CD4-positive, alpha-beta T cell (primary cell): ENCODE results near the gene NAGPA. TPM values are rescaled to one million over a fixed set of nuclear protein-coding genes. Genes with fewer than 3 reads are reported as not detected.

Experiments
- ATAC-seq: fragments of 200-7000 bp; cut with Tn5 transposase; one replicate; pipeline ENCODE4 v1.10.0; 2022; ENCODE audit warnings: mild to moderate bottlenecking; ENCODE audit not compliant: poor library complexity
- CTCF ChIA-PET: fragments of 350-600 bp; sonication (Branson Sonifier 250); formaldehyde crosslinking; loops from one replicate; lab custom pipeline; 2021; ENCODE audit warnings: antibody characterized with exemption, inconsistent platforms; lab: Charles Lee
- POLR2A ChIA-PET: fragments of 350-600 bp; sonication (Branson Sonifier 250); formaldehyde crosslinking; loops from one replicate; lab custom pipeline; 2021; ENCODE audit warnings: antibody characterized with exemption, inconsistent platforms; lab: Charles Lee
- DNase-seq, 14 experiments: peaks; one replicate each; pipeline ENCODE4 v3.0.0-alpha.2; 2013 to 2020; ENCODE audit warnings: mixed read lengths in 2 of 14
- H3K27ac ChIP-seq, 2 donors: one replicate each; pipeline versions ENCODE4 v1.5.1 to v1.7.0; 2013; ENCODE audit warnings: low read length in 2 of 2, low read depth in 1 of 2, mild to moderate bottlenecking in 1 of 2
- H3K27me3 ChIP-seq, 2 experiments: 1 replicate in 1 of 2; 2 replicates in 1 of 2; pipeline versions ENCODE4 v1.6.1 to v1.7.0; 2013; ENCODE audit warnings: low read length in 2 of 2, control low read depth in 1 of 2, mild to moderate bottlenecking in 1 of 2, moderate library complexity in 1 of 2; ENCODE audit not compliant: insufficient read depth in 2 of 2, control insufficient read depth in 1 of 2
- H3K36me3 ChIP-seq: one replicate; pipeline ENCODE4 v1.6.1; 2013; ENCODE audit warnings: low read length, control low read depth; ENCODE audit not compliant: insufficient read depth
- H3K4me1 ChIP-seq: one replicate; pipeline ENCODE4 v1.6.1; 2013; ENCODE audit warnings: low read length, control low read depth; ENCODE audit not compliant: insufficient read depth
- H3K4me3 ChIP-seq: one replicate; pipeline ENCODE4 v1.5.1; 2013; ENCODE audit warnings: mild to moderate bottlenecking, low read length, moderate library complexity
- H3K9me3 ChIP-seq, 2 experiments: 1 replicate in 1 of 2; 2 replicates in 1 of 2; pipeline versions ENCODE4 v1.6.1 to v1.7.0; 2013; ENCODE audit warnings: low read length in 2 of 2, mild to moderate bottlenecking in 2 of 2, control low read depth in 1 of 2, moderate library complexity in 1 of 2; ENCODE audit not compliant: control insufficient read depth in 1 of 2, insufficient read depth in 1 of 2
- H3K27ac Mint-ChIP-seq: one replicate; pipeline ENCODE4 v1.8.0; 2020; ENCODE audit warnings: mixed read lengths
- H3K27me3 Mint-ChIP-seq: one replicate; pipeline ENCODE4 v1.8.0; 2021; ENCODE audit warnings: mixed read lengths
- H3K36me3 Mint-ChIP-seq: one replicate; pipeline ENCODE4 v1.8.0; 2021; ENCODE audit warnings: low read depth, mixed read lengths
- H3K4me1 Mint-ChIP-seq: one replicate; pipeline ENCODE4 v1.8.0; 2021; ENCODE audit warnings: low read depth, mixed read lengths
- H3K4me3 Mint-ChIP-seq: one replicate; pipeline ENCODE4 v1.8.0; 2020; ENCODE audit warnings: mild to moderate bottlenecking, mixed read lengths
- H3K9me3 Mint-ChIP-seq: one replicate; pipeline ENCODE4 v1.8.0; 2020; ENCODE audit warnings: mixed read lengths
- CTCF ChIP-seq: fragments of 200-600 bp; IDR thresholded peaks from one replicate; pipeline ENCODE4 v1.8.0; 2022; ENCODE audit warnings: antibody characterized with exemption, mild to moderate bottlenecking
- intact Hi-C, 2 experiments: fragments of 100-400 bp; cut with DNase I in 1 of 2; cut with micrococcal nuclease in 1 of 2; formaldehyde crosslinking; loops; one replicate each; pipeline versions ENCODE4 v1.15.1 to v1.9.0; 2023 to 2025; cut with DNase I, micrococcal nuclease
- total RNA-seq, 174 experiments: library from RNA in 2 of 174; stranded (reverse) in 2 of 174; gene quantifications; one replicate each; pipeline ENCODE4 v1.2.3 and lab custom pipeline; 2021 to 2026

Gene NAGPA
- total RNA-seq, 2 experiments from 2014 or later: 30.0 to 34.0 TPM

GRCh38 chr16:5007256-5007655 lies 26.5 kb downstream of the NAGPA start:
- no peaks in the 10 kb centered on the region for H3K36me3 Mint-ChIP-seq
- Histone ChIP-seq H3K27ac (no peak overlapping the region), H3K27me3 (peaks cover 0 to 6% of the 10 kb centered on the region in 2 experiments), H3K4me1 (no peaks in the 10 kb centered on the region), H3K36me3 (no peaks in the 10 kb centered on the region), H3K9me3 (no peaks in the 10 kb centered on the region), H3K4me3 (no peak overlapping the region)
- ATAC-seq: no peak
- H3K27ac Mint-ChIP-seq: no peak overlapping the region
- no peak for DNase-seq
- no peak for TF ChIP-seq CTCF
- no peaks in the 10 kb centered on the region for H3K4me1 Mint-ChIP-seq
- H3K9me3 Mint-ChIP-seq: no peaks in the 10 kb centered on the region
- ChIA-PET POLR2A (no interaction called here), CTCF (no interaction called here)
- intact Hi-C loops: no loop called here
- H3K4me3 Mint-ChIP-seq: no peak overlapping the region
- H3K27me3 Mint-ChIP-seq: peaks cover 29% of the 10 kb centered on the region

- Mint-ChIP-seq H3K27ac (no peak overlapping the region), H3K27me3 (peaks cover 32% of the 10 kb centered on the region), H3K36me3 (no peaks in the 10 kb centered on the region), H3K9me3 (no peaks in the 10 kb centered on the region), H3K4me3 (no peak overlapping the region), H3K4me1 (no peaks in the 10 kb centered on the region)
- Histone ChIP-seq H3K4me3 (no peak overlapping the region), H3K27me3 (peaks cover 0 to 6% of the 10 kb centered on the region in 2 experiments), H3K4me1 (no peaks in the 10 kb centered on the region), H3K9me3 (no peaks in the 10 kb centered on the region), H3K36me3 (no peaks in the 10 kb centered on the region), H3K27ac (no peak overlapping the region)
- ChIA-PET POLR2A (no interaction called here), CTCF (no interaction called here)
- no peak for TF ChIP-seq CTCF
- intact Hi-C loops: no loop called here
- DNase-seq (no peak), ATAC-seq (no peak)
These were observed 27.2 kb downstream of the NAGPA start for GRCh38 chr16:5006348-5007193.

- no peak for DNase-seq
- TF ChIP-seq CTCF: no peak
- ATAC-seq: no peak
- Mint-ChIP-seq H3K27me3 (peaks cover 32% of the 10 kb centered on the region), H3K4me3 (no peak overlapping the region), H3K27ac (no peak overlapping the region), H3K36me3 (no peaks in the 10 kb centered on the region), H3K4me1 (no peaks in the 10 kb centered on the region), H3K9me3 (no peaks in the 10 kb centered on the region)
- CTCF ChIA-PET: no interaction called here
- POLR2A ChIA-PET: no interaction called here
- H3K4me3 ChIP-seq: no peak overlapping the region
- H3K9me3 ChIP-seq: no peaks in the 10 kb centered on the region
- no peak overlapping the region for H3K27ac ChIP-seq
- H3K27me3 ChIP-seq: peaks cover 0 to 6% of the 10 kb centered on the region in 2 experiments
- intact Hi-C loops: no loop called here
- no peaks in the 10 kb centered on the region for H3K36me3 ChIP-seq
- no peaks in the 10 kb centered on the region for H3K4me1 ChIP-seq
These were observed 27.8 kb downstream of the NAGPA start for GRCh38 chr16:5005916-5006315.
